DOHH2 (cell line): Measurements from ENCODE around the gene SEMA4C.

Experiments
- CTCF ChIP-seq: fragments of 200-600 bp; sonication (generic); IDR thresholded peaks from one replicate; pipeline ENCODE4 v1.5.1; 2014; ENCODE audit warnings: antibody characterized with exemption, mild to moderate bottlenecking, low read depth, low read length; ENCODE audit not compliant: poor library complexity, severe bottlenecking
- EZH2phosphoT487 ChIP-seq: fragments of 200-600 bp; sonication (generic); IDR thresholded peaks from 2 replicates; pipeline ENCODE4 v1.6.1; 2017; ENCODE audit warnings: borderline replicate concordance, mild to moderate bottlenecking, antibody characterized with exemption, low read length, moderate library complexity, mixed read lengths

GRCh38 chr2:96873651-96874096 lies 3.8 kb upstream of the SEMA4C start:
- TF ChIP-seq CTCF (no peak), EZH2phosphoT487 (no peak)
